Fibroblast of the aortic adventitia (primary cell): ENCODE measurements around the gene C10orf105. TPM values are rescaled to one million over a fixed set of nuclear protein-coding genes. Genes with fewer than 3 reads are reported as not detected.

Experiments
- DNase-seq: peaks from one replicate; pipeline ENCODE4 v3.0.0-alpha.2; 2010; ENCODE audit warnings: low read depth
- H3K4me3 ChIP-seq: 2 replicates; pipeline ENCODE4 v1.5.1; 2011; ENCODE audit warnings: low read depth, mild to moderate bottlenecking, control low read depth, low read length, moderate library complexity
- total RNA-seq: library from RNA; depleted of rRNA; stranded (reverse); fragments of >200 nt; gene quantifications from 2 replicates; pipeline ENCODE4 v1.2.3, GENCODE V29; 2012; ENCODE audit warnings: low replicate concordance
- TF ChIP-seq, protein P1 (sequence below): IDR thresholded peaks from 2 replicates; pipeline ENCODE4 v1.5.1; 2011; ENCODE audit warnings: mild to moderate bottlenecking, low read length, control low read depth, inconsistent platforms; ENCODE audit not compliant: insufficient read depth

The C10orf105 gene
- total RNA-seq, 1 donor, result under 0.01 TPM

DNA sequence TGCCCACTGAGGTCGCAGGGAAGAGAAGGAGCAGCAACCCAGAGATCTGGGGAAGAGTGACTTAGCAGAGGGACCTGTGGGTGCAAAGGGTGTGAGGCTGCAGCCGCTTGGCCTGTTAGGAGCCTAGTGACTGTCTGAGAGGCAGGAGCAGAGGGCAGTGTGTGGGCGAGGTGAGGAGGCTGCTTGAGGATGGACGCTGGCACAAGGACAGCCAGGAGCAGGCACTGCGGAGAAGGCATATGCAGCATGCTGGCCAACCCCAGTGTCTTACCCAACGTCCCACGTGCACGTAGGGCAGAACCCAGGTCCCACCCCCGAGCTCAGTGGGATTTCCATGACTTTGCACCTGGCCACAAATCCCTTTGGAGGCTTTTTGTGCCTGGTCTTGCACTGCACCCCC lies 54.1 kb downstream of the C10orf105 start:
- DNase-seq, result no peak
- H3K4me3 ChIP-seq, result no peak overlapping the region
- TF ChIP-seq, protein P1, sequence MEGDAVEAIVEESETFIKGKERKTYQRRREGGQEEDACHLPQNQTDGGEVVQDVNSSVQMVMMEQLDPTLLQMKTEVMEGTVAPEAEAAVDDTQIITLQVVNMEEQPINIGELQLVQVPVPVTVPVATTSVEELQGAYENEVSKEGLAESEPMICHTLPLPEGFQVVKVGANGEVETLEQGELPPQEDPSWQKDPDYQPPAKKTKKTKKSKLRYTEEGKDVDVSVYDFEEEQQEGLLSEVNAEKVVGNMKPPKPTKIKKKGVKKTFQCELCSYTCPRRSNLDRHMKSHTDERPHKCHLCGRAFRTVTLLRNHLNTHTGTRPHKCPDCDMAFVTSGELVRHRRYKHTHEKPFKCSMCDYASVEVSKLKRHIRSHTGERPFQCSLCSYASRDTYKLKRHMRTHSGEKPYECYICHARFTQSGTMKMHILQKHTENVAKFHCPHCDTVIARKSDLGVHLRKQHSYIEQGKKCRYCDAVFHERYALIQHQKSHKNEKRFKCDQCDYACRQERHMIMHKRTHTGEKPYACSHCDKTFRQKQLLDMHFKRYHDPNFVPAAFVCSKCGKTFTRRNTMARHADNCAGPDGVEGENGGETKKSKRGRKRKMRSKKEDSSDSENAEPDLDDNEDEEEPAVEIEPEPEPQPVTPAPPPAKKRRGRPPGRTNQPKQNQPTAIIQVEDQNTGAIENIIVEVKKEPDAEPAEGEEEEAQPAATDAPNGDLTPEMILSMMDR, result no peak

DNA sequence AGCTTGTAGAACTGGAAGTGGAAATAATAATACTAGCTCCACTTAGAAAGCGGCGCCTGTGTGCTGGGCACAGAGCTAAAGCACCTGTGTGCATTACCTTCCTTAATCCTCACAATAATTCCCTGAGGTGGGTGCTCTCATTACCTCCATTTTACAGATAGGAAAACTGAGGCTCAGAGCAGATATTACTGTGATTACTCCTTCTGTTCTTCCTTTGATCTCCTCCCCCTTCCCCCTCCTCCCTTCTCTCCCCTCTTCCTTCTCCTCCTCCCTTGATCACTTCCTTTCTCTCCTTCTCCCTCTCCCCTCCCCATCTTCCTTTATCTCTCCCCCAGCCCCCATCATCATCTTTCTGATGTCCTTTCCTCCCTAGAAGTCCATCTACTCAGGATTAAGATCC lies 55.0 kb downstream of the C10orf105 start:
- no peak for DNase-seq
- TF ChIP-seq, protein P1, result no peak
- no peak overlapping the region for H3K4me3 ChIP-seq

GRCh38 chr10:71663311-71663710 lies 56.3 kb downstream of the C10orf105 start:
- TF ChIP-seq, protein P1, result no peak
- H3K4me3 ChIP-seq, result no peak overlapping the region
- no peak for DNase-seq

GRCh38 chr10:71661779-71662336 lies 57.7 kb downstream of the C10orf105 start:
- H3K4me3 ChIP-seq, result no peak overlapping the region
- DNase-seq, result no peak
- TF ChIP-seq, protein P1, result no peak

Other genes with a start within 250 kb of the C10orf105 start
- 16.9 and 20.6 TPM in 2 replicates for gene VSIR, start 53.7 kb upstream of the C10orf105 start, total RNA-seq
- gene PSAP, start 131.5 kb upstream of the C10orf105 start, total RNA-seq, result 615 and 2,167 TPM in 2 replicates
- gene CHST3, start 244.6 kb upstream of the C10orf105 start, total RNA-seq, result 18.6 and 19.3 TPM in 2 replicates